ENCODE data around the gene OLFM3.

The OLFM3 gene

DNA sequence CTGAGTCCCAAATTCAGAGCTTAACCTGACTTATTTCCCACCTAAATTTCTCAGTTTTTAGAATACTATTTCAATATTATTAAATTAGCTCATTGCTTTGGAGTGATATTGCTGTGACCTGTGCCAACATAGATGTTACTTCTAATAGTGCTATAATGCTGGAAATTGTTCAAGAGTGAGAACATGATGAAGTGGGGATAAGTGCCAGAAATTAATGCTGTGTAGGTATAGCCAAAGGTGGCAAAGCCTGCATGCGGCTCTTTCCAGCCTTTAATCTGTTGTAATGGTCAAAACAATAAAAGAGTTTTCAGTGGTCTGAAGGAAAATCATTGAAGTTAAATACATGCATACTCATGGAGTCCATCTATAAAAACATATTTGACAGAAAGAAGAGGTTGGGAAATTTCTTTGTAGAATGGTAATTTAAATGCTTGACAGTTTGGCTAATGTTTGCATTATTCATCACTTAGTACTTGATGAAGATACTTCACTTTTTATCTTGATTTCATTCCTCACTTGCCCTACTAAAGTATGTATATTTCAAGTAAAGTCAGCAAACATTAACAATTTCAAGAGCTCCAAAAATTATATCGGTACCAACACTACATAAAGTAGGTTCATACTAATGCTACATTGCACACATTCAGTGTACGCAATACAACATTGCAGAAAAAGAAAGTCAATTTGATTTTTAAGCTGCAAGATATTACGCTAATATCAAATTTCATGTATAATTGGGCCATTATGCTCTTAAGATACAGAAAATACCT lies 82.1 kb downstream of the OLFM3 start:
- Histone ChIP-seq H3K4me1 (ENCODE audit: control insufficient read depth in 1 of 2, insufficient read depth in 2 of 2, low read length in 2 of 2) (no peaks in the 10 kb centered on the region), H3K36me3 (ENCODE audit: control insufficient read depth in 1 of 2, insufficient read depth in 2 of 2, low read length in 2 of 2) (no peaks in the 10 kb centered on the region), H3K4me3 (ENCODE audit: low read depth in 1 of 2, low read length in 2 of 2) (no peak overlapping the region), H3K27ac (ENCODE audit: low read depth, low read length) (no peak overlapping the region), H3K9ac (ENCODE audit: low read depth in 1 of 2, low read length in 2 of 2) (no peak overlapping the region), H3K9me3 (ENCODE audit: control insufficient read depth in 1 of 2, low read length in 2 of 2) (no peaks in the 10 kb centered on the region), H3K27me3 (ENCODE audit: control insufficient read depth in 1 of 2, insufficient read depth in 2 of 2, low read length in 2 of 2) (no peaks in the 10 kb centered on the region)

- H3K9me3 ChIP-seq (ENCODE audit: control insufficient read depth in 1 of 2, low read length in 2 of 2): no peaks in the 10 kb centered on the region
- H3K36me3 ChIP-seq (ENCODE audit: control insufficient read depth in 1 of 2, insufficient read depth in 2 of 2, low read length in 2 of 2): no peaks in the 10 kb centered on the region
- H3K9ac ChIP-seq (ENCODE audit: low read depth in 1 of 2, low read length in 2 of 2): no peak overlapping the region
- H3K4me3 ChIP-seq (ENCODE audit: low read depth in 1 of 2, low read length in 2 of 2): no peak overlapping the region
- no peaks in the 10 kb centered on the region for H3K4me1 ChIP-seq (ENCODE audit: control insufficient read depth in 1 of 2, insufficient read depth in 2 of 2, low read length in 2 of 2)
- no peak overlapping the region for H3K27ac ChIP-seq (ENCODE audit: low read depth, low read length)
- H3K27me3 ChIP-seq (ENCODE audit: control insufficient read depth in 1 of 2, insufficient read depth in 2 of 2, low read length in 2 of 2): no peaks in the 10 kb centered on the region
Measured at GRCh38 chr1:101911894-101912293, 84.8 kb downstream of the OLFM3 start.

GRCh38 chr1:101908980-101909379 lies 87.7 kb downstream of the OLFM3 start:
- no peak overlapping the region for H3K27ac ChIP-seq (ENCODE audit: low read depth, low read length)
- no peaks in the 10 kb centered on the region for H3K36me3 ChIP-seq (ENCODE audit: control insufficient read depth in 1 of 2, insufficient read depth in 2 of 2, low read length in 2 of 2)
- no peak overlapping the region for H3K9ac ChIP-seq (ENCODE audit: low read depth in 1 of 2, low read length in 2 of 2)
- H3K4me1 ChIP-seq (ENCODE audit: control insufficient read depth in 1 of 2, insufficient read depth in 2 of 2, low read length in 2 of 2): no peaks in the 10 kb centered on the region
- H3K9me3 ChIP-seq (ENCODE audit: control insufficient read depth in 1 of 2, low read length in 2 of 2): no peaks in the 10 kb centered on the region
- H3K4me3 ChIP-seq (ENCODE audit: low read depth in 1 of 2, low read length in 2 of 2): no peak overlapping the region
- H3K27me3 ChIP-seq (ENCODE audit: control insufficient read depth in 1 of 2, insufficient read depth in 2 of 2, low read length in 2 of 2): no peaks in the 10 kb centered on the region

- Histone ChIP-seq H3K4me3 (ENCODE audit: low read depth in 1 of 2, low read length in 2 of 2) (no peak overlapping the region), H3K9ac (ENCODE audit: low read depth in 1 of 2, low read length in 2 of 2) (no peak overlapping the region), H3K36me3 (ENCODE audit: control insufficient read depth in 1 of 2, insufficient read depth in 2 of 2, low read length in 2 of 2) (no peaks in the 10 kb centered on the region), H3K27ac (ENCODE audit: low read depth, low read length) (no peak overlapping the region), H3K9me3 (ENCODE audit: control insufficient read depth in 1 of 2, low read length in 2 of 2) (no peaks in the 10 kb centered on the region), H3K27me3 (ENCODE audit: control insufficient read depth in 1 of 2, insufficient read depth in 2 of 2, low read length in 2 of 2) (no peaks in the 10 kb centered on the region), H3K4me1 (ENCODE audit: control insufficient read depth in 1 of 2, insufficient read depth in 2 of 2, low read length in 2 of 2) (no peaks in the 10 kb centered on the region)
Measured at GRCh38 chr1:101907264-101907663, 89.5 kb downstream of the OLFM3 start.

GRCh38 chr1:101905283-101905835 lies 91.4 kb downstream of the OLFM3 start:
- Histone ChIP-seq H3K9me3 (ENCODE audit: control insufficient read depth in 1 of 2, low read length in 2 of 2) (no peaks in the 10 kb centered on the region), H3K9ac (ENCODE audit: low read depth in 1 of 2, low read length in 2 of 2) (no peak overlapping the region), H3K4me3 (ENCODE audit: low read depth in 1 of 2, low read length in 2 of 2) (no peak overlapping the region), H3K4me1 (ENCODE audit: control insufficient read depth in 1 of 2, insufficient read depth in 2 of 2, low read length in 2 of 2) (no peaks in the 10 kb centered on the region), H3K27me3 (ENCODE audit: control insufficient read depth in 1 of 2, insufficient read depth in 2 of 2, low read length in 2 of 2) (no peaks in the 10 kb centered on the region), H3K27ac (ENCODE audit: low read depth, low read length) (no peak overlapping the region), H3K36me3 (ENCODE audit: control insufficient read depth in 1 of 2, insufficient read depth in 2 of 2, low read length in 2 of 2) (no peaks in the 10 kb centered on the region)

DNA sequence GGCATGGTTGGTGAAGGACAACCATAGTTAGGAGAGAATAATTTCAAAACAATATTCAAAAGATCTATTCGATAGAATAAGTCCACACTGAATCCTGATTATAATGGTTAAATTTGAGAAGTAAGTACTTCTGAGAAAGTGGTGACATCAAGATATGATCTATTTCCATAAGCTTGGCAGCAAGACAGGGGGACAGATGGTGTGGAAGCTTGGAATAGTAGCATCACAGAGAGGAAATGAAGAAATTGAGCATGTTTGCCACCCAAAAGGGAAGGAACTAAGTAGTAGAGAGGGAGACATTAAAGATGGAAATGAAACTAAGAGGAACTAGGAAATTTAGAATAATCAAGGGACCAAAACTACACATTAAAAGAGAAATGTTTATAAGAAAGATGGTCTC lies 94.5 kb downstream of the OLFM3 start:
- Histone ChIP-seq H3K9ac (ENCODE audit: low read depth in 1 of 2, low read length in 2 of 2) (no peak overlapping the region), H3K27ac (ENCODE audit: low read depth, low read length) (no peak overlapping the region), H3K4me3 (ENCODE audit: low read depth in 1 of 2, low read length in 2 of 2) (no peak overlapping the region), H3K9me3 (ENCODE audit: control insufficient read depth in 1 of 2, low read length in 2 of 2) (no peaks in the 10 kb centered on the region), H3K27me3 (ENCODE audit: control insufficient read depth in 1 of 2, insufficient read depth in 2 of 2, low read length in 2 of 2) (no peaks in the 10 kb centered on the region), H3K36me3 (ENCODE audit: control insufficient read depth in 1 of 2, insufficient read depth in 2 of 2, low read length in 2 of 2) (no peaks in the 10 kb centered on the region), H3K4me1 (ENCODE audit: control insufficient read depth in 1 of 2, insufficient read depth in 2 of 2, low read length in 2 of 2) (no peaks in the 10 kb centered on the region)

DNA sequence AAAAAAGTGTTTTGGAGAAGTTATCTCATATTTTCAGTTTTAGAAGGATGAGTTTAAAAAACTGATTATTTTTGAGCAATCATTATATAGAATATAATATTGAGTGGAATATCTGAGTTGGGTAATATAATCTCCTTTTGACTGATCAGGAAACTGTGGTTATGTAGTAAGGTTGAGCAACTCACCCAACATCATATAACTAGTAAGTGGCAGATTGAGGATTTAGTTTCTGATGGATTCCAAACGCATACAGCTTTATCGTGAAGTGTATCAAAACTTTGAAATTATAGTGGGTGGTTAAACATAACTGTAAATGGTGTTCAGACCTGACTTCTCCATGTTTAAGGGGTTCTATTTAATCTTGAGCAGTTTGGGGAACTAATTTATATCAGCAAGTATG lies 98.6 kb downstream of the OLFM3 start:
- H3K27me3 ChIP-seq (ENCODE audit: control insufficient read depth in 1 of 2, insufficient read depth in 2 of 2, low read length in 2 of 2): no peaks in the 10 kb centered on the region
- no peak overlapping the region for H3K9ac ChIP-seq (ENCODE audit: low read depth in 1 of 2, low read length in 2 of 2)
- no peaks in the 10 kb centered on the region for H3K9me3 ChIP-seq (ENCODE audit: control insufficient read depth in 1 of 2, low read length in 2 of 2)
- H3K27ac ChIP-seq (ENCODE audit: low read depth, low read length): no peak overlapping the region
- no peaks in the 10 kb centered on the region for H3K4me1 ChIP-seq (ENCODE audit: control insufficient read depth in 1 of 2, insufficient read depth in 2 of 2, low read length in 2 of 2)
- no peak overlapping the region for H3K4me3 ChIP-seq (ENCODE audit: low read depth in 1 of 2, low read length in 2 of 2)
- H3K36me3 ChIP-seq (ENCODE audit: control insufficient read depth in 1 of 2, insufficient read depth in 2 of 2, low read length in 2 of 2): no peaks in the 10 kb centered on the region

- no peaks in the 10 kb centered on the region for H3K36me3 ChIP-seq (ENCODE audit: control insufficient read depth in 1 of 2, insufficient read depth in 2 of 2, low read length in 2 of 2)
Measured at GRCh38 chr1:101884621-101885020, 112.1 kb downstream of the OLFM3 start.

DNA sequence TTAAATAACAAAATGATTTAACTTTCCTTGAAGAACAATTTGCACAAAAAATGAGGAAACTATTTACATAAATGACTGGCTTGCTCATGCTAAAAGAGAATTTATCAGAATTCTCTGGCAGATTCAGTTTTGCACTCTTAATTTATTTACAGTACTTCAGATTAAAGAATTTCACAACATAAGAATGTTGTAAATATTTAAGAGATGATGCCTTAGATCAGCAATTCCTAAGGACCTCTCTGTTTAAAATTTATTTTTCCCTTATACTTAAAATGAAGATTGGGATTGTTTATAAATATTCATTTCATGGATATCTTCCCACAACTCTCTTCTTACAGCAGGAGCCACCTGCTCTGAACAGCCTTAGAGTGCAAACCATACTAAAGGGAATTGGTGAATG lies 120.8 kb downstream of the OLFM3 start:
- Histone ChIP-seq H3K36me3 (ENCODE audit: control insufficient read depth in 1 of 2, insufficient read depth in 2 of 2, low read length in 2 of 2) (no peaks in the 10 kb centered on the region), H3K9me3 (ENCODE audit: control insufficient read depth in 1 of 2, low read length in 2 of 2) (no peaks in the 10 kb centered on the region)

More at GRCh38 chr1:101884621-101885020, 112.1 kb downstream of the OLFM3 start:
- Histone ChIP-seq H3K27ac (ENCODE audit: low read depth, low read length) (no peak overlapping the region), H3K9ac (ENCODE audit: low read depth in 1 of 2, low read length in 2 of 2) (no peak overlapping the region), H3K4me1 (ENCODE audit: control insufficient read depth in 1 of 2, insufficient read depth in 2 of 2, low read length in 2 of 2) (no peaks in the 10 kb centered on the region), H3K27me3 (ENCODE audit: control insufficient read depth in 1 of 2, insufficient read depth in 2 of 2, low read length in 2 of 2) (no peaks in the 10 kb centered on the region), H3K9me3 (ENCODE audit: control insufficient read depth in 1 of 2, low read length in 2 of 2) (no peaks in the 10 kb centered on the region), H3K4me3 (ENCODE audit: low read depth in 1 of 2, low read length in 2 of 2) (no peak overlapping the region)

GRCh38 chr1:101873672-101874071 lies 123.1 kb downstream of the OLFM3 start:
- H3K27ac ChIP-seq (ENCODE audit: low read depth, low read length): no peak overlapping the region
- no peak overlapping the region for H3K9ac ChIP-seq (ENCODE audit: low read depth in 1 of 2, low read length in 2 of 2)
- H3K36me3 ChIP-seq (ENCODE audit: control insufficient read depth in 1 of 2, insufficient read depth in 2 of 2, low read length in 2 of 2): no peaks in the 10 kb centered on the region
- H3K4me1 ChIP-seq (ENCODE audit: control insufficient read depth in 1 of 2, insufficient read depth in 2 of 2, low read length in 2 of 2): no peaks in the 10 kb centered on the region
- H3K9me3 ChIP-seq (ENCODE audit: control insufficient read depth in 1 of 2, low read length in 2 of 2): no peaks in the 10 kb centered on the region
- H3K4me3 ChIP-seq (ENCODE audit: low read depth in 1 of 2, low read length in 2 of 2): no peak overlapping the region
- H3K27me3 ChIP-seq (ENCODE audit: control insufficient read depth in 1 of 2, insufficient read depth in 2 of 2, low read length in 2 of 2): no peaks in the 10 kb centered on the region

More for the DNA sequence above, 120.8 kb downstream of the OLFM3 start:
- no peaks in the 10 kb centered on the region for H3K27me3 ChIP-seq (ENCODE audit: control insufficient read depth in 1 of 2, insufficient read depth in 2 of 2, low read length in 2 of 2)
- H3K4me3 ChIP-seq (ENCODE audit: low read depth in 1 of 2, low read length in 2 of 2): no peak overlapping the region
- no peaks in the 10 kb centered on the region for H3K4me1 ChIP-seq (ENCODE audit: control insufficient read depth in 1 of 2, insufficient read depth in 2 of 2, low read length in 2 of 2)
- no peak overlapping the region for H3K9ac ChIP-seq (ENCODE audit: low read depth in 1 of 2, low read length in 2 of 2)
- no peak overlapping the region for H3K27ac ChIP-seq (ENCODE audit: low read depth, low read length)

Measured in duodenal mucosa (tissue), 2 donors.